HepG2 (cell line): Measurements from ENCODE around the gene FTSJ1. TPM values are rescaled to one million over a fixed set of nuclear protein-coding genes. Genes with fewer than 3 reads are reported as not detected.

Experiments
- ZBTB1 ChIP-seq: sonication (generic); formaldehyde crosslinking; IDR thresholded peaks from 2 replicates; pipeline ENCODE4 v1.4.0; 2020; ENCODE audit warnings: missing genetic modification reagents, borderline replicate concordance
- ZNF446 ChIP-seq: sonication (generic); formaldehyde crosslinking; IDR thresholded peaks from 2 replicates; pipeline ENCODE4 v1.5.0; 2020; ENCODE audit warnings: mild to moderate bottlenecking, missing genetic modification reagents
- ZNF577 ChIP-seq: sonication (generic); formaldehyde crosslinking; IDR thresholded peaks from 2 replicates; pipeline ENCODE4 v1.4.0; 2020; ENCODE audit warnings: mild to moderate bottlenecking, low read depth, missing genetic modification reagents, borderline replicate concordance
- polyA plus RNA-seq, 8 experiments: library from polyadenylated mRNA; depleted of rRNA in 3 of 8; stranded (reverse) in 7 of 8; unstranded in 1 of 8; fragments of >200 nt; fragmentation: Illumina TruSeq in 4 of 8; extraction: Trizol in 4 of 8; gene quantifications; 2 replicates each; pipeline versions ENCODE4 v1.2.1 to v1.2.3, GENCODE V29; 2011 to 2016; ENCODE audit warnings: low read depth in 4 of 8, missing spikeins in 1 of 8, mixed read lengths in 1 of 8; ENCODE audit not compliant: insufficient read depth in 1 of 8
- total RNA-seq, 5 experiments: library from RNA; depleted of rRNA; stranded (reverse); fragments of >200 nt; fragmentation: Illumina TruSeq; extraction: Trizol; gene quantifications; 2 replicates each; pipeline ENCODE4 v1.2.3, GENCODE V29; 2016; ENCODE audit warnings: low read depth in 1 of 5
- TF ChIP-seq, protein P1 (sequence below): sonication (generic); formaldehyde crosslinking; IDR thresholded peaks from 2 replicates; pipeline ENCODE4 v1.4.0; 2020; ENCODE audit warnings: mild to moderate bottlenecking, missing genetic modification reagents
- TF ChIP-seq, protein P2 (sequence below): sonication (generic); formaldehyde crosslinking; IDR thresholded peaks from 2 replicates; pipeline ENCODE4 v1.4.0; 2020; ENCODE audit warnings: missing genetic modification reagents
- TF ChIP-seq, protein P3 (sequence below): sonication (generic); formaldehyde crosslinking; IDR thresholded peaks from 2 replicates; pipeline ENCODE4 v1.4.0; 2020; ENCODE audit warnings: missing genetic modification reagents
- TF ChIP-seq, protein P4 (sequence below): sonication (generic); formaldehyde crosslinking; IDR thresholded peaks from 2 replicates; pipeline ENCODE4 v1.4.0; 2020; ENCODE audit warnings: missing genetic modification reagents

Gene FTSJ1
- total and polyA plus RNA-seq, 2 of the 13 experiments (the other 11 are each of a cell fraction or from before 2014, with no cell fraction given): 30.3 to 37.9 TPM

DNA sequence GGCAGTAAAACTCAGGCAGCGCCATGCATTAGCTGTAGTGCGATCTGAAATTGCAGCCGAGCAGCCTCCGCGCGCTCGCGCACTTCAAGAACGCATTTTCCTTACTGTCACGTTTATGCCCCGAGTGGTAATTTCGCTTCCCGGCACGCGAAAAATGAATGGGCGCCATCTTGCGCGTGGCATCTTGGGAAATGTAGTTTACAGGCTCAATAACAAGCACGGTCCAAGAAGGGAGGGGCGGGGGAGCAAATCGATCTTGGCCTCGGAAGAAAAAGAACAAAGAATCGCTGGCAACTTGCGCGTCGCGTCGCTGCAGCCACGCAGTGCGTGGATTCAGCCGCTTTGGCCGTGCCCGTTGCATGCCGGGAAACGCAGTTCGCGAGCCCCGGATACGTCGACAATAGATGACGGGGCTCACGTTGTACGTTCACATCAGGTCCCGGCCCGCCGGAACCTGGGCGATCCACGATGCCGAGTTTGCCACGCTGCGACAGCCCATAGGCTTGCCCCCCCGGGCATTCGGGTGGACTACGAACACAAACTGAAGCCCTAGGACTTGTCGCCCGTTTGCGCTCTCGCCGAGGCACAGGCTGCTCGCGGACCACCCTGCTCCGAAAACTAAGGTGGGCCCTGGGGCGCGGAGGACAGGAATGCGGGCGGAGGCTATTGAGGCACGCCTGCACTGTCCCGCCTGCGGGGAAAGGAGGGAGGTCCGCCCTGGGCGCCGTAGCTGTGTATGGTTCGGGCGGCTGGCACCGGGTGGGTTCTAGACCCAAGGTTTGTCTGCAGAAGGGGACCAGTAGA is at the start of gene FTSJ1 (continued):
- TF ChIP-seq, protein P1, sequence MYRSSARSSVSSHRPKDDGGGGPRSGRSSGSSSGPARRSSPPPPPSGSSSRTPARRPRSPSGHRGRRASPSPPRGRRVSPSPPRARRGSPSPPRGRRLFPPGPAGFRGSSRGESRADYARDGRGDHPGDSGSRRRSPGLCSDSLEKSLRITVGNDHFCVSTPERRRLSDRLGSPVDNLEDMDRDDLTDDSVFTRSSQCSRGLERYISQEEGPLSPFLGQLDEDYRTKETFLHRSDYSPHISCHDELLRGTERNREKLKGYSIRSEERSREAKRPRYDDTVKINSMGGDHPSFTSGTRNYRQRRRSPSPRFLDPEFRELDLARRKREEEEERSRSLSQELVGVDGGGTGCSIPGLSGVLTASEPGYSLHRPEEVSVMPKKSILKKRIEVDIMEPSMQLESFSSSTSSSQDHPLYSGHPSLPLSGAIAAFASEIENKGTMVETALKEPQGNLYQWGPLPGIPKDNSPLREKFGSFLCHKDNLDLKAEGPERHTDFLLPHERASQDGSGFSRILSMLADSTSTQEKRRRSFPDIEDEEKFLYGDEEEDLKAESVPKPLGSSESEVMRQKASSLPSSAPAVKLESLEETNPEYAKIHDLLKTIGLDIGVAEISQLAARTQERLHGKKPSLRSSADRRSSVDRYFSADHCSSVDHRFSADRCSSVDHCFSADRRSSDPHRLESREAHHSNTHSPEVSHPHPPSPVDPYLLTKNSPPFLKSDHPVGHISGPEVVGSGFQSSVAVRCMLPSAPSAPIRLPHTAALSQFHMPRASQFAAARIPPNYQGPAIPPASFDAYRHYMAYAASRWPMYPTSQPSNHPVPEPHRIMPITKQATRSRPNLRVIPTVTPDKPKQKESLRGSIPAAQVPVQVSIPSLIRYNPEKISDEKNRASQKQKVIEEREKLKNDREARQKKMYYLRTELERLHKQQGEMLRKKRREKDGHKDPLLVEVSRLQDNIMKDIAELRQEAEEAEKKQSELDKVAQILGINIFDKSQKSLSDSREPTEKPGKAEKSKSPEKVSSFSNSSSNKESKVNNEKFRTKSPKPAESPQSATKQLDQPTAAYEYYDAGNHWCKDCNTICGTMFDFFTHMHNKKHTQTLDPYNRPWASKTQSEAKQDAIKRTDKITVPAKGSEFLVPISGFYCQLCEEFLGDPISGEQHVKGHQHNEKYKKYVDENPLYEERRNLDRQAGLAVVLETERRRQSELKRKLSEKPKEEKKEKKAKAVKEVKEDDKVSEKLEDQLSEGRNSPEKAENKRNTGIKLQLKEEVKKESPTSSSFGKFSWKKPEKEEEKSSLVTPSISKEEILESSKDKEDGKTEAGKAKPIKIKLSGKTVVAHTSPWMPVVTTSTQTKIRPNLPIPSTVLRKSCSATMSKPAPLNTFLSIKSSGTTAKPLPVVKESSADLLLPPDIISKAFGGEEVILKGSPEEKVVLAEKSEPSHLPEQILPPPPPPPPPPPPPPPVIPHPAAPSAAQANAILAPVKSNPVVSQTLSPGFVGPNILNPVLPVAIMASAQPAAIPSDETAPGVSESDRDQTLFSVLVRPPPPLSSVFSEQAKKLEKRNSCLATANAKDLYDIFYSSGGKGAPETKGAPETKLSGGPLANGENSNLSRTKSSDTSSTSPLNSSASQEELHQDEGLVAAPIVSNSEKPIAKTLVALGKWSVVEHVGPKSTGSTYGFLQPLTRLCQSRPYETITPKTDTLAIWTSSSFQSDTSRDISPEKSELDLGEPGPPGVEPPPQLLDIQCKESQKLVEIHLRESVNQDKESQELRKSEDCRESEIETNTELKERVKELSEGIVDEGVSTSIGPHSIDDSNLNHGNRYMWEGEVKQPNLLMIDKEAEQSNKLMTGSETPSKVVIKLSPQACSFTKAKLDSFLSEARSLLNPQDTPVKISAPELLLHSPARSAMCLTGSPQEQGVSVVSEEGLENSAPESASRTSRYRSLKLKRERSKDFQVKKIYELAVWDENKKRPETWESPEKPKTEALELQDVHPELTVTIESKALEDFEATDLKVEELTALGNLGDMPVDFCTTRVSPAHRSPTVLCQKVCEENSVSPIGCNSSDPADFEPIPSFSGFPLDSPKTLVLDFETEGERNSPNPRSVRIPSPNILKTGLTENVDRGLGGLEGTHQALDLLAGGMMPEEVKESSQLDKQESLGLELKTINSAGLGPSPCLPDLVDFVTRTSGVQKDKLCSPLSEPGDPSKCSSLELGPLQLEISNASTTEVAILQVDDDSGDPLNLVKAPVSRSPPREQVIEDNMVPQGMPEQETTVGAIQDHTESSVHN: no peak
- TF ChIP-seq, protein P2, sequence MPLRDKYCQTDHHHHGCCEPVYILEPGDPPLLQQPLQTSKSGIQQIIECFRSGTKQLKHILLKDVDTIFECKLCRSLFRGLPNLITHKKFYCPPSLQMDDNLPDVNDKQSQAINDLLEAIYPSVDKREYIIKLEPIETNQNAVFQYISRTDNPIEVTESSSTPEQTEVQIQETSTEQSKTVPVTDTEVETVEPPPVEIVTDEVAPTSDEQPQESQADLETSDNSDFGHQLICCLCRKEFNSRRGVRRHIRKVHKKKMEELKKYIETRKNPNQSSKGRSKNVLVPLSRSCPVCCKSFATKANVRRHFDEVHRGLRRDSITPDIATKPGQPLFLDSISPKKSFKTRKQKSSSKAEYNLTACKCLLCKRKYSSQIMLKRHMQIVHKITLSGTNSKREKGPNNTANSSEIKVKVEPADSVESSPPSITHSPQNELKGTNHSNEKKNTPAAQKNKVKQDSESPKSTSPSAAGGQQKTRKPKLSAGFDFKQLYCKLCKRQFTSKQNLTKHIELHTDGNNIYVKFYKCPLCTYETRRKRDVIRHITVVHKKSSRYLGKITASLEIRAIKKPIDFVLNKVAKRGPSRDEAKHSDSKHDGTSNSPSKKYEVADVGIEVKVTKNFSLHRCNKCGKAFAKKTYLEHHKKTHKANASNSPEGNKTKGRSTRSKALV (CRISPR knock-in tag): no peak
- TF ChIP-seq ZNF577 (CRISPR knock-in tag): no peak
- TF ChIP-seq ZNF446 (CRISPR knock-in tag): 0 out of 2 replicates have a peak, but pooled peaks have one; percentile 50
- TF ChIP-seq, protein P3, sequence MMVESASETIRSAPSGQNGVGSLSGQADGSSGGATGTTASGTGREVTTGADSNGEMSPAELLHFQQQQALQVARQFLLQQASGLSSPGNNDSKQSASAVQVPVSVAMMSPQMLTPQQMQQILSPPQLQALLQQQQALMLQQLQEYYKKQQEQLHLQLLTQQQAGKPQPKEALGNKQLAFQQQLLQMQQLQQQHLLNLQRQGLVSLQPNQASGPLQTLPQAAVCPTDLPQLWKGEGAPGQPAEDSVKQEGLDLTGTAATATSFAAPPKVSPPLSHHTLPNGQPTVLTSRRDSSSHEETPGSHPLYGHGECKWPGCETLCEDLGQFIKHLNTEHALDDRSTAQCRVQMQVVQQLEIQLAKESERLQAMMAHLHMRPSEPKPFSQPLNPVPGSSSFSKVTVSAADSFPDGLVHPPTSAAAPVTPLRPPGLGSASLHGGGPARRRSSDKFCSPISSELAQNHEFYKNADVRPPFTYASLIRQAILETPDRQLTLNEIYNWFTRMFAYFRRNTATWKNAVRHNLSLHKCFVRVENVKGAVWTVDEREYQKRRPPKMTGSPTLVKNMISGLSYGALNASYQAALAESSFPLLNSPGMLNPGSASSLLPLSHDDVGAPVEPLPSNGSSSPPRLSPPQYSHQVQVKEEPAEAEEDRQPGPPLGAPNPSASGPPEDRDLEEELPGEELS (CRISPR knock-in tag): no peak
- TF ChIP-seq ZBTB1 (CRISPR knock-in tag): no peak
- TF ChIP-seq, protein P4, sequence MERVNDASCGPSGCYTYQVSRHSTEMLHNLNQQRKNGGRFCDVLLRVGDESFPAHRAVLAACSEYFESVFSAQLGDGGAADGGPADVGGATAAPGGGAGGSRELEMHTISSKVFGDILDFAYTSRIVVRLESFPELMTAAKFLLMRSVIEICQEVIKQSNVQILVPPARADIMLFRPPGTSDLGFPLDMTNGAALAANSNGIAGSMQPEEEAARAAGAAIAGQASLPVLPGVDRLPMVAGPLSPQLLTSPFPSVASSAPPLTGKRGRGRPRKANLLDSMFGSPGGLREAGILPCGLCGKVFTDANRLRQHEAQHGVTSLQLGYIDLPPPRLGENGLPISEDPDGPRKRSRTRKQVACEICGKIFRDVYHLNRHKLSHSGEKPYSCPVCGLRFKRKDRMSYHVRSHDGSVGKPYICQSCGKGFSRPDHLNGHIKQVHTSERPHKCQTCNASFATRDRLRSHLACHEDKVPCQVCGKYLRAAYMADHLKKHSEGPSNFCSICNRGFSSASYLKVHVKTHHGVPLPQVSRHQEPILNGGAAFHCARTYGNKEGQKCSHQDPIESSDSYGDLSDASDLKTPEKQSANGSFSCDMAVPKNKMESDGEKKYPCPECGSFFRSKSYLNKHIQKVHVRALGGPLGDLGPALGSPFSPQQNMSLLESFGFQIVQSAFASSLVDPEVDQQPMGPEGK (CRISPR knock-in tag): no peak
